K562 (cell line): ENCODE results near the gene GNAT2. TPM values are rescaled to one million over a fixed set of nuclear protein-coding genes. Genes with fewer than 3 reads are reported as not detected.

Source experiments
- ATAC-seq: fragments of 200-7000 bp; cut with Tn5 transposase; 3 replicates; pipeline ENCODE4 v1.9.1; 2020; ENCODE audit warnings: moderate library complexity
- BruUV-seq: library from RNA; stranded (reverse); fragments of 400-500 nt; replicated peaks from 2 replicates; lab custom pipeline; 2021; lab: Mats Ljungman, UMichigan
- CTCF ChIA-PET: fragments of 300-600 bp; formaldehyde crosslinking; extraction: SDS; loops from one replicate; lab custom pipeline; 2021; ENCODE audit warnings: low intra/inter-chr PET ratio; lab: Yijun Ruan, JAX
- POLR2A ChIA-PET: fragments of 300-600, 350-650 bp; sonication (Branson Sonifier 250); formaldehyde crosslinking; extraction: SDS; loops from one replicate; lab custom pipeline; 2021; ENCODE audit warnings: antibody characterized with exemption, inconsistent platforms; lab: Yijun Ruan, JAX
- DNase-seq, 4 experiments: peaks; one replicate each; pipeline versions ENCODE4 v3.0.0 to v3.0.0-alpha.2; 2011 to 2018; ENCODE audit warnings: low spot score in 3 of 4, mixed read lengths in 3 of 4; ENCODE audit errors: extremely low read depth in 1 of 4
- FAIRE-seq: peaks from 2 replicates; lab custom pipeline; 2011; peaks lifted over from hg19 to GRCh38; lab: Jason Lieb, UNC
- H2AFZ ChIP-seq: 2 replicates; pipeline ENCODE4 v1.6.0; 2011; ENCODE audit warnings: low read depth, low read length, control low read depth, inconsistent platforms
- H3K27ac ChIP-seq: fragments of 200-600 bp; 3 replicates; pipeline ENCODE4 v1.8.0; 2011; ENCODE audit warnings: low read depth, mild to moderate bottlenecking, control low read depth, inconsistent platforms, low read length, moderate library complexity, mixed read lengths; ENCODE audit errors: extremely low read depth
- H3K27me3 ChIP-seq, 2 experiments: fragments of 300-600 bp in 1 of 2; 2 replicates in 1 of 2; 3 replicates in 1 of 2; pipeline versions ENCODE4 v1.6.0 to v1.8.0; 2011; ENCODE audit warnings: inconsistent platforms in 2 of 2, low read length in 2 of 2, mild to moderate bottlenecking in 1 of 2, mixed read lengths in 1 of 2, moderate library complexity in 1 of 2; ENCODE audit not compliant: control insufficient read depth in 2 of 2, insufficient read depth in 2 of 2
- H3K36me3 ChIP-seq: fragments of 300-600 bp; 3 replicates; pipeline ENCODE4 v1.8.0; 2011; ENCODE audit warnings: mild to moderate bottlenecking, low read length, inconsistent platforms; ENCODE audit not compliant: control insufficient read depth, insufficient read depth
- H3K4me1 ChIP-seq, 2 experiments: fragments of 200-600 bp in 1 of 2; replicated peaks in 1 of 2; 2 replicates in 1 of 2; 3 replicates in 1 of 2; pipeline versions ENCODE4 v1.5.1 to v1.8.0; 2011; ENCODE audit warnings: inconsistent platforms in 2 of 2, low read length in 2 of 2, mild to moderate bottlenecking in 1 of 2, mixed read lengths in 1 of 2, moderate library complexity in 1 of 2; ENCODE audit not compliant: control insufficient read depth in 2 of 2, insufficient read depth in 2 of 2
- H3K4me2 ChIP-seq: 2 replicates; pipeline ENCODE4 v1.6.1; 2011; ENCODE audit warnings: low read length, control low read depth, inconsistent platforms, mixed read lengths; ENCODE audit not compliant: insufficient read depth
- H3K4me3 ChIP-seq: fragments of 200-600 bp; sonication (generic), shearing (Covaris generic); 2 replicates; pipeline ENCODE4 v1.5.1; 2016; ENCODE audit warnings: control low read depth, inconsistent platforms
- H3K79me2 ChIP-seq: fragments of 200-600 bp; 3 replicates; pipeline ENCODE4 v1.8.0; 2011; ENCODE audit warnings: low read length, inconsistent platforms; ENCODE audit not compliant: control insufficient read depth, insufficient read depth
- H3K9ac ChIP-seq, 2 experiments: 2 replicates each; pipeline versions ENCODE4 v1.6.0 to v1.6.1; 2011; ENCODE audit warnings: low read depth in 2 of 2, low read length in 2 of 2, control low read depth in 1 of 2, inconsistent platforms in 1 of 2, mild to moderate bottlenecking in 1 of 2, mixed read lengths in 1 of 2; ENCODE audit not compliant: insufficient read depth in 1 of 2
- H3K9me1 ChIP-seq: one replicate; pipeline ENCODE4 v1.6.0; 2011; ENCODE audit warnings: inconsistent platforms, mild to moderate bottlenecking, low read length, moderate library complexity; ENCODE audit not compliant: control insufficient read depth, insufficient read depth
- H3K9me3 ChIP-seq: replicated peaks from 2 replicates; pipeline ENCODE4 v1.5.1; 2011; ENCODE audit warnings: low read depth, low read length, inconsistent platforms; ENCODE audit not compliant: control insufficient read depth, insufficient read depth
- H4K20me1 ChIP-seq: replicated peaks from 2 replicates; pipeline ENCODE4 v1.6.1; 2011; ENCODE audit warnings: low read length, inconsistent platforms, mixed read lengths; ENCODE audit not compliant: control insufficient read depth, insufficient read depth
- NR2C1 ChIP-seq, 2 experiments: fragments of 450-650 bp; IDR thresholded peaks; 2 replicates each; pipeline ENCODE4 v1.6.1; 2017; ENCODE audit warnings: mild to moderate bottlenecking in 2 of 2, antibody characterized with exemption in 1 of 2, inconsistent platforms in 1 of 2, missing compliant biosample characterization in 1 of 2, missing genetic modification characterization in 1 of 2
- POLR2G ChIP-seq: fragments of 200-400 bp; formaldehyde crosslinking; IDR thresholded peaks from 2 replicates; pipeline ENCODE4 v1.6.1; 2017; ENCODE audit warnings: low read depth, mild to moderate bottlenecking, antibody characterized with exemption, low read length, moderate library complexity
- WGBS: fragments of 100-300 bp; shearing (Covaris generic); methylation state at CpG from one replicate; pipeline ENCODE4 v1.1.6; 2016; ENCODE audit warnings: low coverage, mixed read lengths; ENCODE audit not compliant: insufficient coverage; ENCODE audit errors: missing lambda C conversion rate; 5-methylcytosine and 5-hydroxymethylcytosine counted together
- in situ Hi-C: fragments of 300-500 bp; cut with MboI; formaldehyde crosslinking; loops from 4 replicates; pipeline ENCODE4 v1.15.0; 2018; ENCODE audit warnings: inconsistent platforms, mixed read lengths
- intact Hi-C: fragments of 100-400 bp; cut with micrococcal nuclease; formaldehyde crosslinking; loops from 2 replicates; pipeline ENCODE4 v1.14.2; 2022
- polyA plus RNA-seq, 8 experiments: library from polyadenylated mRNA; depleted of rRNA in 4 of 8; stranded (reverse) in 5 of 8; unstranded in 3 of 8; fragments of >200 nt; fragmentation: Nextera tagmentation in 2 of 8; fragmentation: Illumina TruSeq in 1 of 8; extraction: Ambion mirVana in 2 of 8; extraction: Trizol in 1 of 8; gene quantifications; 2 replicates each; pipeline versions ENCODE4 v1.2.1 to v1.2.3, GENCODE V29; 2011 to 2014; ENCODE audit warnings: inconsistent platforms in 1 of 8, missing spikeins in 1 of 8
- total RNA-seq, 7 experiments: library from RNA; depleted of rRNA in 6 of 7; stranded (reverse); fragments of >200 nt in 6 of 7; fragmentation: Illumina TruSeq in 2 of 7; extraction: Trizol in 2 of 7; gene quantifications; 2 replicates each; pipeline versions ENCODE4 v1.2.1 to v1.2.3, GENCODE V29; 2011 to 2021; ENCODE audit warnings: low replicate concordance in 1 of 7

Gene GNAT2
- total and polyA plus RNA-seq, 9 of the 15 experiments (the other 6 are each of a cell fraction or from before 2014, with no cell fraction given): 0.06 to 0.52 (median 0.24) TPM; not detected in 1

DNA sequence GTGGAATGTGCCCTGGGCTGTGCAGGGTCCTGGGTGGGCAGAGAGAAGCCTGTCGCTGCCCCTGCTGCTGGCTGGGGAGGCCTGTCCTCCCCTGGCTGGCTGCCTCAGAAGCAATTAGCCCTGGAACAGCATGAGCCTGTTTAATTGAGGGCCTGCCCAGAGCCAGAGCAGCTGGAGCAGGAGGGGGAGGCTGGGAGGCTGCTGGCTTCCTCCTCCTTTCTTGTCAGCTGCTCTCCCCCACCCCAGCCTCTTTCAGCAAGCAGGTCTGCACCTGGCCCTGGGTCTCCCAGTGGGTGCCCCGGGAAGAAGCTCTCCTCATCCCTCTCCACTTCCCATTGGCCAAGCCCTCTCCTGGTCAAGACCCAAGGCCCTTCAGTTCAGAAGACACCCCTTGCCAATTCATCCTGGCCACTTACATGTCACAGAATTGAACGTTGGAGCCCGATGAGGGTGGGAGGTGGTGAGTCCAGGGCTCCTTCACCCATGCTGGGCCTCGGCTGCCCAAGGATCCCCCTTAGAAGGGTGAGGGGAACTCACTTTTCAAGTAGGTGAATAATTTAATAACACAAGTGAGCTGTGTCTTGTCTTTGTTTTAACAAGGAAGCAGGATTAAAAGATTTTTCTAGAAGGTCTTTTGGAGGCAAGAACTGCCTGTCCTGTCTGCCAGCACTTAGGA is 13.4 kb upstream of the GNAT2 start:
- FAIRE-seq (peak; percentile 40), DNase-seq (no peak), ATAC-seq (peak; percentile 13; the same call in 1 of the 3 replicates)
- H3K27me3 ChIP-seq: no peaks in the 10 kb centered on the region
- peaks cover 0 to 26% of the 10 kb centered on the region in 2 experiments; a peak in 3 of 5 replicates for H3K4me1 ChIP-seq
- peaks cover 4% of the 10 kb centered on the region; the same call in 1 of the 2 replicates for H4K20me1 ChIP-seq
- WGBS: 66% methylated on average over 4 of the region's 5 CpGs
- peak overlapping the region in 1 of 2 experiments; percentile 43; a peak in 1 of 4 replicates for H3K9ac ChIP-seq
- no peaks in the 10 kb centered on the region for H3K79me2 ChIP-seq
- CTCF ChIA-PET: no interaction called here
- POLR2A ChIA-PET: interaction anchor here (0.6 to 4.2 kb wide), 7 partner anchors 7 to 427 kb away, joined by 3 to 23 read pairs (median 4); partner anchors contain the start of genes GNAI3 and GSTM4
- no peak overlapping the region for H2AFZ ChIP-seq
- in situ Hi-C loops (no loop called here), intact Hi-C loops (no loop called here)
- no TSS peak for BruUV-seq
- H3K9me3 ChIP-seq: no peaks in the 10 kb centered on the region
- TF ChIP-seq NR2C1 (IDR thresholded peaks at IDR 0.05): no peak
- no peak for TF ChIP-seq NR2C1 (tag; IDR thresholded peaks at IDR 0.05)
- 0 out of 2 replicates have a peak, but pooled peaks have one; percentile 25 for TF ChIP-seq POLR2G
- H3K4me2 ChIP-seq: no peak overlapping the region
- H3K36me3 ChIP-seq: peaks cover 42% of the 10 kb centered on the region; the same call in 2 of the 3 replicates
- no peak overlapping the region for H3K27ac ChIP-seq
- H3K4me3 ChIP-seq: no peak overlapping the region
- peaks cover 5% of the 10 kb centered on the region for H3K9me1 ChIP-seq
